ENCODE data around the gene IL1RAPL2.
"Not testable (repeated sequence)": the region's sequence is repeated elsewhere in the genome, so short reads cannot be mapped to it uniquely, and the experiment has no call there.

IL1RAPL2 gene

DNA sequence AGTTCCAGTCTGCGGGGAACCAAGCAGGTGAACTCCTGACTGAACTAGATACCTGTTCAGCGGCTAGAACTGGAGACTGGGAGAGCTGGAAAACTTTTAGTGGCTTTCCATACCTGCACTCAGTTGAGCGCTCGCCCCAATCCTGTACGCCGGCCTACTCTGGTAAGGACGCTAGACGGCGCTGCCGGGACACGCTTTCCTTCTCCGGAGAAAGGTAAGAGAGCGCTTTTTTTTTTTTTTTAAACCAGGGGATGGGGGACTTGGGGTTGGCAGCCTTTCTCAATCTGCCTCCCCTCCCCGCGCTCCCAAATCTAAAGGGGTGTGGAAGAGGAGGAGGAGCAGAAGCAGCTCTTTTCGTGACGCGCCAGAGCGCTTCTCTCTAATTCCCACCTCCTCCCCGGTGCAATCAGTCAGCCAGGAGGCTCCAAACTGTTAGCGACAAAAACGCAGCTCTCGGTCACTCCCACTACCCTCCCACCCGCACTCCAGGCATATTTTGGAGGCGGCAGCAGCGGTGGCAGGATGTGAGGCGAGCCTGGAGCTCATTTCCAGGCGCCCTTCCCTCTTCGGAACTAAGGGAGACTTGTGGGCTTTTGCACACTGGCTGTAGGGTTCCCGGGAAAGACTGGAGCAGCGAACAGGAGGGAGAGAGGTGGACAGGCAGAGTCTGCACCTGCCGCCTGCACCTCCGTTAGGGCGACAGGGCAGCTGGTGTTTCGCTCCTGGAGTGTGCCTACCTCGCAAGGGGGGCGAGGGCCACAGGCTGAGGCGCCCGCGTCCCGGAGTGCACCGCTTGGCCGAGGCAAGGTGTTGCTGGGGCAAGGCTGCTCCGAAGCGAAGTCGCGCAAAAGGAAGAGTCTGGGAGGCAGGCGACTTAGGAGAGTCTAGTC, at the start of gene IL1RAPL2:
IL1RAPL2 (plus strand) TSS at position 409 of the 890 bp plus-strand sequence.
- Mint-ChIP-seq H3K4me1 (peaks cover 0 to 5% of the 10 kb centered on the region in 2 donors), H3K27ac (peak within 1 kb of the TSS; percentile 37), H3K9me3 (peaks cover 0 to 2% of the 10 kb centered on the region in 2 donors), H3K4me3 (no peak within 1 kb of the TSS), H3K27me3 (peaks cover 42 to 48% of the 10 kb centered on the region in 2 donors), H3K36me3 (peaks cover 0 to 1% of the 10 kb centered on the region in 2 donors)
- DNase-seq (no peak), ATAC-seq (replicated peaks) (no peak)

DNA sequence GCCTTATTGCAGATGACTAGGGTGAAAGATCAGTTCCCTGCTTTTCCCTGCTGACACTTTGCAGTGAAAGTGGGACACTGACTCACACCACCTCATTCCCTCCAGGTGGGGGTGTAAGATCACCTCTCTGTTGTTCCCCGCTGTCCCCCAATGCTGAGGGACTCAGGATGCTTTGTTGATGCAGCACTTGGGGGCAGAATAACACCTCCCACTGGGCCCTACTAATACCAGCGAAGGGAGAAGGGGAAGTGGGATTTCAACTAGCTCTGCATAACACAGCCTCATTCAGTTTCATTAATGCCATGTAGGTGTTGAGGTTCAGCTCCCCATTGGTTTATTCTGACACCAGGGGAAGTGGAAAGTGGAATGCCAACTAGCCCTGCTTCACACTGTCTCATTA, 43.6 kb upstream of the IL1RAPL2 start:
- no peak overlapping the region for H3K27ac Mint-ChIP-seq
- peak; percentile 59 to 72 for ATAC-seq (replicated peaks)
- H3K4me3 Mint-ChIP-seq, result no peak overlapping the region
- peaks cover 2 to 8% of the 10 kb centered on the region in 2 donors for H3K9me3 Mint-ChIP-seq
- no peak for DNase-seq
- no peaks in the 10 kb centered on the region for H3K36me3 Mint-ChIP-seq
- H3K4me1 Mint-ChIP-seq, result no peaks in the 10 kb centered on the region
- H3K27me3 Mint-ChIP-seq, result peaks cover 5 to 11% of the 10 kb centered on the region in 2 donors

DNA sequence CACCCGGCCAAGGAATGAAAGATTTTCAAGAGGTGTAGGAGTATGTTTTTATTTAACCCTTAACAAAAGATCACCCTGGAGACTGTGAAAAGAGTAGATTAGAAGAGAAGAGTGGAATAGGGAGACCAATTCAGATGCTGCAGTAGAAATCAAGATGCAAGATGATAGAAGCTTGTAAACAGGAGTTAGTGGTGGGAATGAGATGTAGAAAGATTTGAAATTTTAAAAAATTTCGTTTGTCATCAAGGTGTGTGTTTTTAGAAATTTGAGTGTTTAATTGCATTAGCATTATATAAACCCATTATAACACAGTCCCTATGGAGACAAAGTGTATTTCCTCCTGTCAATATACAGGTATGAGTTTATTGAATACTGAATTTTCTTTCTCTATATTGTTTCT, 42.1 kb upstream of the IL1RAPL2 start:
- H3K9me3 Mint-ChIP-seq, result peaks cover 2 to 10% of the 10 kb centered on the region in 2 donors
- DNase-seq, result no peak

DNA sequence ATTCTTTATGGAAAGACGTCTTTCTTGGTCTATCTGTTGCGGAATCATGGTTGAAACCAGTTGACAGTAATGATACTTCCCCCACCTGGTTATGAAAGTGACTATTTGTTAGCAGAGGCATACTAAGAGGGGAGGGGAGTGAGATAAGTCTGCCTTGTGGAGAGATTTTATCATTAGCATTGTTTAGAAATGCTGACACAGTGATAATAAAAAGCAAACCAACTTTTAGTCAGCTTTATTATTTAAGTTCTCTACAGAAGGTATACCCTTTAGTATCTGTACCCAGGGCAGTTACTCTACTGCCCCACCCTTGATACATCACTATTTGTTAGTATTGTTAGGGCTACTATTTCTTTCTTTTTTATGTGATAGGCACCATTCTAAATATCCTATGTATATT, 26.9 kb upstream of the IL1RAPL2 start:
- H3K36me3 Mint-ChIP-seq, result no peaks in the 10 kb centered on the region

More for the DNA sequence above, 42.1 kb upstream of the IL1RAPL2 start:
- Mint-ChIP-seq H3K4me3 (no peak overlapping the region), H3K36me3 (no peaks in the 10 kb centered on the region), H3K4me1 (no peaks in the 10 kb centered on the region), H3K27me3 (peaks cover 5 to 11% of the 10 kb centered on the region in 2 donors), H3K27ac (no peak overlapping the region)
- ATAC-seq (replicated peaks), result no peak

DNA sequence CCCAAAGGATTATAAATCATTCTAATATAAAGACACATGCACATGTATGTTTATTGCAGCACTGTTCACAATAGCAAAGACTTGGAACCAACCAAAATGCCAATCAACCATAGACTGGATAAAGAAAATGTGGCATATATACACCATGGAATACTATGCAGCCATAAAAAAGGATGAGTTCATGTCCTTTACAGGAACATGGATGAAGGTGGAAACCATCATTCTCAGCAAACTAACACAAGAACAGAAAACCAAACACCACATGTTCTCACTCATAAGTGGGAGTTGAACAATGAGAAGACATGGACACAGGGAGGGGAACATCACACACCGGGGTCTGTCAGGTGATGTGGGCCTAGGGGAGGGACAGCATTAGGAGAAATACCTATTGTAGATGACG, 23.6 kb upstream of the IL1RAPL2 start:
- H3K9me3 Mint-ChIP-seq; H3K4me3 Mint-ChIP-seq; H3K27me3 Mint-ChIP-seq; DNase-seq; H3K36me3 Mint-ChIP-seq; H3K4me1 Mint-ChIP-seq; ATAC-seq (replicated peaks); H3K27ac Mint-ChIP-seq: not testable (repeated sequence)

More for the DNA sequence above, 26.9 kb upstream of the IL1RAPL2 start:
- DNase-seq (no peak), ATAC-seq (replicated peaks) (no peak)
- H3K27me3 Mint-ChIP-seq, result no peaks in the 10 kb centered on the region
- H3K27ac Mint-ChIP-seq, result no peak overlapping the region
- no peaks in the 10 kb centered on the region for H3K9me3 Mint-ChIP-seq
- no peak overlapping the region for H3K4me3 Mint-ChIP-seq
- no peaks in the 10 kb centered on the region for H3K4me1 Mint-ChIP-seq

DNA sequence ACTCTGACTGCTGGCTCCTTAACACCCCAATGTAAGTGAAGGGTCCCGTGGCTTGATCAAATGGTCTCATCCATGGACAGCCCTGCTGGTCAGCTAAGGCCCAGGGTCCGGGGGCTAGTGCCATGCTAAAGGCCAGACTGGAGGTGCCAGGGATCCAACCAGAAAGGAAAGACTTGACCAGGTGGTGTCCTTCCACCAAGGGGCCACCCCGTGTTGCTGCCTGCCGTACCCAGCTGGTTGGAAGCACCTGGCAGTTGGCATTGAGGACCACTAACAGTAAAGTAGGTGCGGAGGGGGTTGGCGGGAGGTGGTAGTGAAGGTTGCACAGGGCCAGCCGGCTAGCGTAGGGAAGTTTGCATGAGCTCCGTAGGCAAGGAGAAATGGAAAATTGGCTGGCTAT, 1.7 kb upstream of the IL1RAPL2 start:
- H3K36me3 Mint-ChIP-seq, result peaks cover 0 to 1% of the 10 kb centered on the region in 2 donors
- H3K27ac Mint-ChIP-seq, result no peak overlapping the region
- no peak for ATAC-seq (replicated peaks)
- peaks cover 0 to 5% of the 10 kb centered on the region in 2 donors for H3K4me1 Mint-ChIP-seq
- no peak overlapping the region for H3K4me3 Mint-ChIP-seq
- DNase-seq, result no peak
- peaks cover 0 to 2% of the 10 kb centered on the region in 2 donors for H3K9me3 Mint-ChIP-seq
- H3K27me3 Mint-ChIP-seq, result peaks cover 36 to 42% of the 10 kb centered on the region in 2 donors

DNA sequence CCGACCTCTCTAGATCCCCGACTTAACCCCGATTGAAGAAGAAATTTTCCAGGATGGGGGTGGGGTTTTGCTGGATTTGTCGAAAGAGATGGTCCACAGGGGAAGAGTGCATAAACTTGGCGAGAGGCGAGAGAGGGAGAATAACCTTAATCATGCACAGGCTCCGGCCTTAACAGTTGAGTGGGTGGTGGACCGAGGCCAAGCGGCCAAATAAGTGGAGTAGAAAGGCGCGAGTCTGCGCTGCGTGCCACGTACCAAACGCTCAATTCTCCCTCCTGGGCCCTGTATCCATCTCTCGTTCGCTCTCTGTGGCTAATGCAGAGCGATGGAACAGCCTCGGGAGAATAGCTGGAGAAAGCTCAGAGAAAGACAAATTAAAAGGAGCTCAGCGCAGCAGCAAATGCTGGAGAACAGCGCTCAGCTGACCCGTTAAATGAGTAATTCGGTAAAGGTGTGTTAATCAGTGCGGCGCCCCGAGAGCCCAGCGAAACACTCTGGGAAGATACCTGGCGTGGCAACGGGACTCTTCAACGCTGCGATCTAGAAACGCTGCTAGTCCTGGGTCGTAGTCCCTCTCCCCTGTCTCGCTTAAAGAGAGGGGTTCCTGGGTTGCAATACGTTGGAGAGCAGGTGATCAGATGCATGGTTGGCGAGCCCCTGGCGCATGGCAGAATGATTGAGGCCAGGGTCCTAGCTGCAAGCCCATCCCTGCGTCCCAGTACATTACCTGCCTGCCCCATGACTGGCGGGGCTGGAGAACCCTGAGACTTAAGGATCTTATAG, 887 bp upstream of the IL1RAPL2 start:
- Mint-ChIP-seq H3K4me3 (no peak overlapping the region), H3K4me1 (peaks cover 0 to 5% of the 10 kb centered on the region in 2 donors), H3K27ac (peak overlapping the region; percentile 37), H3K36me3 (peaks cover 0 to 1% of the 10 kb centered on the region in 2 donors), H3K9me3 (peaks cover 0 to 2% of the 10 kb centered on the region in 2 donors), H3K27me3 (peaks cover 42 to 43% of the 10 kb centered on the region in 2 donors)
- DNase-seq (no peak), ATAC-seq (replicated peaks) (no peak)

DNA sequence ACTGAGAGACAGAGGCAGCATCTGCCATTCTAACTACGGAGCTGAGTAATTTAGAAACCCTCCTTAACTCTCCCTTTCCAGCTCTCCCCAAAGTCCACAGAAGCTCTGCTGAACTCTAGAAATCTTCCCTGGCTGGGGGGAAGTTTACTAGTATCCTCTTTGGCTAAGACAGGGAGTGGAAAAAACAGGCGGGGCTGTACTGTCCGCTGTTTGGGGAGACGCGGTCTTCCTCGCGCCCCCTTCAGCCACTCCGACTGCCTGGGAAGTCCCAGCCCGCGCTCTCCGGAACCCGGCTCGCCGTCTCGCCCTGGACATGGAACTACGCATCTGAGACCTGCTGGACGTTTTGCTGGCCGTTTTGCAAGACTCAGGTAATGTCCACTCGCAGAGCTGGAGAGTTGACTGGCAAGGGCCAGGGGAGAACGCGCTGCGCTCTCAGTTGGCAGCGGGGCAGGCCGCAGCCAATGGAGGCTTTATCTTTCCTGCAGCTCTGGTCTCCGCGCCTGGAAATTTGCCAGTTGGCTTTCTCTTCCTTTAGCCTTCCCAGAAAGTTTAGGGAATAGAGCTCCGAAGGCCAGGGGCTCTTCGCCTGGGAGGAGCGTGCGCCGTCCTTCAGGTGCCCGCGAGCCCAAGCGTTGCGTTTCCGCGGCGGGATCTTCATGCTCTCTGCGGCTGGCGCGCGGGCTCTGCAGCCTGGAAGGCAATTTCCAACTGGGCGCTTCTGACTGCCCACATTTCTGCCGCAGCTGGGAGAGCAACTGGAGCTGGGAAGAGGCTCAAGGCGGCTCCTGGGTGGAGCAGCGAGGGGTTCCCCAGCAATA, 892 bp downstream of the IL1RAPL2 start:
- Mint-ChIP-seq H3K27me3 (peaks cover 42 to 49% of the 10 kb centered on the region in 2 donors), H3K36me3 (peaks cover 0 to 1% of the 10 kb centered on the region in 2 donors), H3K4me1 (peaks cover 0 to 5% of the 10 kb centered on the region in 2 donors), H3K4me3 (no peak overlapping the region), H3K27ac (no peak overlapping the region), H3K9me3 (peaks cover 2 to 3% of the 10 kb centered on the region in 2 donors)
- no peak for ATAC-seq (replicated peaks)
- no peak for DNase-seq

DNA sequence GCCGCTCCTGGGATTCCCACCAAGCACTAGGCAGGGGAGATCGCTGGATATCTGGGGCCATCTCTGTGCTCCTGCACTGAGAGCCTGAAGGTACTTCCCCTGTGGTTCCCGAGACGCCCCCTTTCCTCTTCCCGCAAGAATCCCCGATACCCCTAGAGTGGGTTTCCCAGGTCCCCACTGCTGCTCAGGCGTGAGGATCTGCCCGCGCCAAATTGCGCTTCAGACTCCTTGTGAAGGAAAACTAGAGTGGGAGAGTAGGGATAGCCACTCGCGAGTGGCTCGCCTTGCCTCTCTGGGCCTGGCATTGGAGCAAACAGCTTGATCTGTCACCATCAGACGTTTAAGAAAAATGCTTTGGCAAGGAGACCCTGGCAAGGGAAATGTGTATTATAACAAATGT, 1.5 kb downstream of the IL1RAPL2 start:
- Mint-ChIP-seq H3K27me3 (peaks cover 42 to 49% of the 10 kb centered on the region in 2 donors), H3K4me3 (no peak overlapping the region), H3K9me3 (peaks cover 2 to 3% of the 10 kb centered on the region in 2 donors), H3K36me3 (peaks cover 0 to 1% of the 10 kb centered on the region in 2 donors), H3K27ac (no peak overlapping the region), H3K4me1 (peaks cover 0 to 5% of the 10 kb centered on the region in 2 donors)
- no peak for ATAC-seq (replicated peaks)
- DNase-seq, result no peak

DNA sequence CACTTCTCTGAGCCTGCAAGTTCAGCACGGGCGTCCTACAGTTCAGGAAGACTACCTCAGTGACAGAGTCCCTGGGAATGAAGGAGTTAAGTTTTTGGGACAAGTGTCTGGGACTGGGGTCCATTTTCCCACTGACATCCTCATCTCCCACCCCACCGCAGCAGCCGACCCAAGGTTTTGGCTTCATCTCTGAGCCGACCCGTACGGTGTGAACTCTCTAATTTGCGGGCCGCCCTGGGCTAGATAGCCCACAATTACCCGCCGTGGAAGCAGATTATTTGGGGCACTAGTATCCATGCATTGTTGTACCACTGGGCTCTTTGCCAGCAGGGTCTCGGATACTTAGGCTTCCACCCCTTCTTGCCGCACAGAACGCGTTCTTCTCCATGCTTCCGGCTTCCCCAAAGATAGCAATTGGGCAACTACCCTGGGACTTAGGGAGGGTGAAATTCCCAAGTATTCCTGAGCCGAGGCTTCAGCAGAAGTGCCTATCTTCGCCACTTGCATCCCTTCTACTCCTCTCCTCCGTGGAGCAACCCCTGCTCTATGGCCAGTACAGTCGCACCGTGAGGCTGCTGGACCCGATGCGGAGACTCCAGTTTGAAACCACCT, 2.4 kb downstream of the IL1RAPL2 start:
- H3K4me3 Mint-ChIP-seq, result no peak overlapping the region
- H3K4me1 Mint-ChIP-seq, result peaks cover 0 to 5% of the 10 kb centered on the region in 2 donors
- no peak for ATAC-seq (replicated peaks)
- no peak overlapping the region for H3K27ac Mint-ChIP-seq
- peaks cover 0 to 1% of the 10 kb centered on the region in 2 donors for H3K36me3 Mint-ChIP-seq
- H3K9me3 Mint-ChIP-seq, result peaks cover 2 to 3% of the 10 kb centered on the region in 2 donors
- DNase-seq, result no peak
- peaks cover 39 to 47% of the 10 kb centered on the region in 2 donors for H3K27me3 Mint-ChIP-seq

DNA sequence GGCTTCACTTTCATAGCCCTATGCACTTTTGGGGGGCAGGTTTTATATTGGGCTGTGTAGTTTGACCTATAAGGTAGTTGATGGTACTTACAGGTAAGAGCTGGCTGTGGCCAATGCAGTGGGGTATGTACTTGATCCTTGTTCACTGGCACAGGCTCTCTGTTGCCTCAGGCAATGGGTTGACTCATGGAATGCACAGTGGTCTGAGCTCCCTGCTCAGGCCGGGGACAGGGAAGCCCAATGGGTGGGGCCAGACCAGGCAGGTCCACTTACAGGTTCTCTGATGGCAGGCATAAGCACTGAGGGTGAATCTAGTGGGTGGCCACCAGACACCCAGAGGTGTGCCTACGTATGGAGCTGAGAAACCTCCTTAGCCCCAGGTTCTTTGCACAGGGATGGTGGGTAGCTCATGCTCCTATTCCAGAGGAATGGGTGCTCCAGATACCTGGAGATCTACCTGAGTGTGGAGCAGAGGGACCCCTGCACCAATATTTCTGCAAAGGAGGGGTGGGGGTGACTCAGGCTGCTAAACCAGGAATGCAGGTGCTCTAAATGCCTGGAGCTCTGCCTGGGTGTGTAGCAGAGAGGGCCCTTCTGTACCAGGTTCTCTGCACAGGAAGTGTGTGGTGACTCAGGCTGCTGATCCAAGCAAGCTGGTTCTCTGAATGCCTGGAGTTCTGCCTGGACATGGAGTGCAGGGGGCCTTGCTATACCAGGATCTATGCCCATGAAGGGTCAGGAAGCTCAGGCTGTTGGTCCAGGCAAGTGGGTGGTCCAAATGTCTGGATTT, 52.3 kb downstream of the IL1RAPL2 start:
- H3K4me1 Mint-ChIP-seq, result no peaks in the 10 kb centered on the region
- DNase-seq, result no peak
- no peak overlapping the region for H3K27ac Mint-ChIP-seq
- H3K36me3 Mint-ChIP-seq, result no peaks in the 10 kb centered on the region
- ATAC-seq (replicated peaks), result no peak
- peaks cover 8 to 12% of the 10 kb centered on the region in 2 donors for H3K27me3 Mint-ChIP-seq
- no peaks in the 10 kb centered on the region for H3K9me3 Mint-ChIP-seq
- H3K4me3 Mint-ChIP-seq, result no peak overlapping the region

DNA sequence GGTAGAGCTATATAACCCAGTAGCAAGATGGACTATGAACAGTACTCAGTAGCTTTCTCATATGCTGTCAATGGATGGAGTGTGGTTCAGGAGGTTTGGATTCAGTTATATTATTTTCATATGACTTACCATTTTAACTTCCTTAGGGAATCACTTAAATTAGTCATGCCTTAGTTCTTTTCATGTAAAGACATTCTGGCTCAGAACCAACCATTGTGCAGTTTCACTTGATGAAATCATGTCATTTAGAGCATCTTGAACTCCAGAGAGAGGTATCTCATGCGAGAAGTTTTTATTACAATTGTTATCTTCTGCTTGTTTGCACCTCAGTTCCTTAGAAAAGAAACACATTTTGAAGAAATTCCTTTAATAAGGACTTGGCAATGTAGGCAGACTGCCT, 55.8 kb downstream of the IL1RAPL2 start:
- H3K36me3 Mint-ChIP-seq, result no peaks in the 10 kb centered on the region
- ATAC-seq (replicated peaks), result no peak

DNA sequence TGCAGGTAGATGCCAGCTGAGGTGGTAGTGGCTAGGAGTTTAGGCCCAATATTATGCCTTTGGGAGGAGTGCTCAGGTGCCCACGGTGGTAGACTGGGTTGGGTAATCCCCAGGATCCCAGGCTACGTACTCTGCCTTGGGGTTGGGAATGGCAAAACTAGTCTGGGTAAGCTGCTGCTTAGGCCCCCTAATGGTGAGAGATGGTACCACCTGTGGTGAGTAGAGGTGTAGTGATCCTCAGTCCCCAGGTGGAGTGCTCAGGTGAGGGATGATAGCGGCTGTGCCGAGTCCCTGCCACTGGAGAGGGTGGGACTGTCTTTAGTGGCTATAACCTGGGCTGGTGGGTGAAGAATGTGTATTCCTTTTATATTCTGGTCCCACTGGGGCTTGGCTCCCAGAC, 75.2 kb downstream of the IL1RAPL2 start:
- H3K27me3 Mint-ChIP-seq, result no peaks in the 10 kb centered on the region
- H3K4me1 Mint-ChIP-seq, result no peaks in the 10 kb centered on the region
- peaks cover 8 to 10% of the 10 kb centered on the region in 2 donors for H3K9me3 Mint-ChIP-seq
- ATAC-seq (replicated peaks) (no peak), DNase-seq (no peak)
- H3K4me3 Mint-ChIP-seq, result no peak overlapping the region
- H3K36me3 Mint-ChIP-seq, result no peaks in the 10 kb centered on the region
- H3K27ac Mint-ChIP-seq, result no peak overlapping the region

More for the DNA sequence above, 55.8 kb downstream of the IL1RAPL2 start:
- no peak overlapping the region for H3K4me3 Mint-ChIP-seq
- H3K27me3 Mint-ChIP-seq, result peaks cover 5 to 6% of the 10 kb centered on the region in 2 donors
- H3K4me1 Mint-ChIP-seq, result no peaks in the 10 kb centered on the region
- DNase-seq, result no peak
- no peak overlapping the region for H3K27ac Mint-ChIP-seq
- H3K9me3 Mint-ChIP-seq, result no peaks in the 10 kb centered on the region

Data from stimulated activated naive B cell treated with anti-CD40 and anti-IgM and Interleukin-4, amounts not matched to agents 10 μg/mL and 1 μg/mL and 100 μg/mL, for 72 hours (primary cell).